GM10248 (cell line): ENCODE results near the gene GJD3.
"Not testable (repeated sequence)": the region's sequence is repeated elsewhere in the genome, so short reads cannot be mapped to it uniquely, and the experiment has no call there.

Experiments used
- CTCF ChIA-PET: fragments of 300-600 bp; sonication (Branson Sonifier 250); formaldehyde crosslinking; extraction: SDS; loops from one replicate; lab custom pipeline; 2021; ENCODE audit warnings: antibody characterized with exemption; lab: Yijun Ruan, JAX
- POLR2A ChIA-PET: fragments of 350-650 bp; sonication (Branson Sonifier 250); formaldehyde crosslinking; extraction: SDS; loops from one replicate; lab custom pipeline; 2020; ENCODE audit warnings: antibody characterized with exemption; lab: Yijun Ruan, JAX
- DNase-seq: peaks from one replicate; pipeline ENCODE4 v3.0.0; 2012; ENCODE audit errors: extremely low spot score
- CTCF ChIP-seq: IDR thresholded peaks from 2 replicates; pipeline ENCODE4 v1.5.1; 2012; ENCODE audit warnings: mild to moderate bottlenecking, low read depth; ENCODE audit errors: extremely low read depth, missing control alignments, control extremely low read depth

The GJD3 gene

GRCh38 chr17:40374821-40375498, 10.4 kb upstream of the GJD3 start:
- CTCF ChIA-PET: interaction anchor here (1.0 to 2.0 kb wide), 8 partner anchors 10 to 158 kb away, joined by 3 to 5 read pairs (median 4); no protein-coding TSS in a partner anchor
- POLR2A ChIA-PET: no interaction called here
- DNase-seq: no peak
- no peak for TF ChIP-seq CTCF

GRCh38 chr17:40373999-40374398, 9.5 kb upstream of the GJD3 start:
- DNase-seq: no peak
- ChIA-PET POLR2A (no interaction called here), CTCF (interaction anchor here (1.2 to 2.0 kb wide), 5 partner anchors 8 to 102 kb away, joined by 3 to 5 read pairs (median 3); no protein-coding TSS in a partner anchor)
- TF ChIP-seq CTCF: no peak

GRCh38 chr17:40373324-40373723, 8.8 kb upstream of the GJD3 start:
- no peak for TF ChIP-seq CTCF
- ChIA-PET CTCF (interaction anchor here (0.7 to 2.8 kb wide), 6 partner anchors 9 to 247 kb away, joined by 3 to 14 read pairs (median 3); no protein-coding TSS in a partner anchor), POLR2A (no interaction called here)
- DNase-seq: peak; percentile 18

GRCh38 chr17:40372644-40373043, 8.1 kb upstream of the GJD3 start:
- CTCF ChIA-PET: interaction anchor here (0.7 to 2.8 kb wide), 5 partner anchors 10 to 247 kb away, joined by 3 to 14 read pairs (median 3); no protein-coding TSS in a partner anchor
- POLR2A ChIA-PET, DNase-seq: not testable (repeated sequence)

- TF ChIP-seq CTCF: no peak
- ChIA-PET CTCF (interaction anchor here (2.8 kb wide), 1 partner anchor 9 kb away, joined by 14 read pairs; no protein-coding TSS in a partner anchor), POLR2A (no interaction called here)
- DNase-seq: no peak
Observed at GRCh38 chr17:40372031-40372430, 7.5 kb upstream of the GJD3 start.

GRCh38 chr17:40371261-40371929, 6.9 kb upstream of the GJD3 start:
- CTCF ChIA-PET: interaction anchor here (2.8 kb wide), 1 partner anchor 9 kb away, joined by 14 read pairs; no protein-coding TSS in a partner anchor
- peak; percentile 25 for DNase-seq
- TF ChIP-seq CTCF: no peak
- POLR2A ChIA-PET: interaction anchor here (0.7 kb wide), 1 partner anchor 19 kb away, joined by 5 read pairs; no protein-coding TSS in a partner anchor

- DNase-seq: no peak
- CTCF ChIA-PET: interaction anchor here (1.0 kb wide), 1 partner anchor 15 kb away, joined by 3 read pairs; no protein-coding TSS in a partner anchor
- no peak for TF ChIP-seq CTCF
- POLR2A ChIA-PET: no interaction called here
Observed at GRCh38 chr17:40369923-40370322, 5.4 kb upstream of the GJD3 start.

- POLR2A ChIA-PET, DNase-seq: not testable (repeated sequence)
- CTCF ChIA-PET: interaction anchor here (1.1 kb wide), 1 partner anchor 9 kb away, joined by 3 read pairs; no protein-coding TSS in a partner anchor
Observed at GRCh38 chr17:40367728-40368127, 3.2 kb upstream of the GJD3 start.
